NT2/D1 (cell line): Measurements from ENCODE around the gene PRDM15.

ENCODE experiments used
- YY1 ChIP-seq: IDR thresholded peaks from 2 replicates; pipeline ENCODE4 v1.6.1; 2011; ENCODE audit not compliant: insufficient read length, insufficient read depth
- ZNF274 ChIP-seq: IDR thresholded peaks from 2 replicates; pipeline ENCODE4 v1.6.1; 2011; ENCODE audit warnings: mild to moderate bottlenecking, low read depth, low read length

GRCh38 chr21:41786509-41786987, 92.6 kb downstream of the PRDM15 start:
- TF ChIP-seq YY1: no peak
- TF ChIP-seq ZNF274: no peak
